WTC11 (cell line): ENCODE data around the gene TIMM9.

Experiments used
- CDX4 ChIP-seq: fragments of 250-450 bp; sonication (Bioruptor Pico); IDR thresholded peaks from 2 replicates; pipeline ENCODE4 v1.9.0; 2021; ENCODE audit warnings: moderate library complexity, mild to moderate bottlenecking, inconsistent platforms, borderline replicate concordance
- CTCF ChIP-seq: fragments of 200-600 bp; IDR thresholded peaks from 2 replicates; pipeline ENCODE4 v1.8.0; 2022; ENCODE audit warnings: antibody characterized with exemption
- ETV6 ChIP-seq: sonication (generic); formaldehyde crosslinking; IDR thresholded peaks from 2 replicates; pipeline ENCODE4 v1.8.1; 2022; ENCODE audit warnings: mild to moderate bottlenecking, missing genetic modification reagents
- GABPB1 ChIP-seq: sonication (generic); formaldehyde crosslinking; IDR thresholded peaks from 2 replicates; pipeline ENCODE4 v1.8.1; 2023; ENCODE audit warnings: mild to moderate bottlenecking, missing genetic modification reagents
- USF2 ChIP-seq: sonication (generic); formaldehyde crosslinking; IDR thresholded peaks from 2 replicates; pipeline ENCODE4 v1.8.1; 2023; ENCODE audit warnings: mild to moderate bottlenecking, missing genetic modification reagents, moderate library complexity

GRCh38 chr14:58414845-58415244 lies 12.5 kb downstream of the TIMM9 start:
- TF ChIP-seq CTCF, result no peak
- TF ChIP-seq USF2 (CRISPR knock-in tag), result no peak
- TF ChIP-seq GABPB1 (CRISPR knock-in tag), result no peak
- no peak for TF ChIP-seq CDX4 (CRISPR knock-in tag)
- TF ChIP-seq ETV6 (CRISPR knock-in tag), result no peak
